ENCODE results near the gene DGKB.

DNA sequence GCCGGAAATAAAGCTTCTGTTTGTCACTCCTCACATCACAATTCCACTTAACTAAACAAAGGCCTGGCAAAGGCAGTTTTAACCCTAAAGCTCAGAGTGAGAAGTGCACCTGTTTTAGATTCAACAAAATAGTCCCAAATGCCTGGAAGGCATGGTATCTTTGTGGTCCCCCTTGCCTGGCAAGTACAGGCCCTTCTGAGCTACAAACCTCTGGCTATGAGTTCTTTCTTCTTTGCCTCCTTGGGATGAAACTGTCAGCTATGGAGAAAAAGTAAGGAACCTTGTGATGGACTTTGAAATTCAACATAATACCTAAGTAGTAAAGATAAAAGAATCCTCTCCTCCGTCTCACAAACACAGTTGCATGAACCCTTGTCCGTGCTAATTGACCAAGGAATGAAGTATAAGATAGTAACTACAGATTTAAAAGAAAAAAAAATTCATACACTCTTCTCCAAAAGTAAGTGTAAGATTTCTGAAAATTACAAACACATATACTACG is 668.6 kb downstream of the DGKB start:
- TF ChIP-seq, protein P1, sequence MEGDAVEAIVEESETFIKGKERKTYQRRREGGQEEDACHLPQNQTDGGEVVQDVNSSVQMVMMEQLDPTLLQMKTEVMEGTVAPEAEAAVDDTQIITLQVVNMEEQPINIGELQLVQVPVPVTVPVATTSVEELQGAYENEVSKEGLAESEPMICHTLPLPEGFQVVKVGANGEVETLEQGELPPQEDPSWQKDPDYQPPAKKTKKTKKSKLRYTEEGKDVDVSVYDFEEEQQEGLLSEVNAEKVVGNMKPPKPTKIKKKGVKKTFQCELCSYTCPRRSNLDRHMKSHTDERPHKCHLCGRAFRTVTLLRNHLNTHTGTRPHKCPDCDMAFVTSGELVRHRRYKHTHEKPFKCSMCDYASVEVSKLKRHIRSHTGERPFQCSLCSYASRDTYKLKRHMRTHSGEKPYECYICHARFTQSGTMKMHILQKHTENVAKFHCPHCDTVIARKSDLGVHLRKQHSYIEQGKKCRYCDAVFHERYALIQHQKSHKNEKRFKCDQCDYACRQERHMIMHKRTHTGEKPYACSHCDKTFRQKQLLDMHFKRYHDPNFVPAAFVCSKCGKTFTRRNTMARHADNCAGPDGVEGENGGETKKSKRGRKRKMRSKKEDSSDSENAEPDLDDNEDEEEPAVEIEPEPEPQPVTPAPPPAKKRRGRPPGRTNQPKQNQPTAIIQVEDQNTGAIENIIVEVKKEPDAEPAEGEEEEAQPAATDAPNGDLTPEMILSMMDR (IDR thresholded peaks at IDR 0.05) = no peak
- TF ChIP-seq POLR2A (IDR thresholded peaks at IDR 0.05) = no peak
- no peak for TF ChIP-seq EP300 (IDR thresholded peaks at IDR 0.05)
